COLO668 (cell line): ENCODE measurements around the gene TRIM72.
"Not testable (repeated sequence)": the region's sequence is repeated elsewhere in the genome, so short reads cannot be mapped to it uniquely, and the experiment has no call there.

Source experiments
- DNase-seq: peaks from one replicate; lab custom pipeline; 2025; ENCODE audit not compliant: unreplicated experiment; lab: John Stamatoyannopoulos, UW

Gene TRIM72

GRCh38 chr16:31214708-31215286, 878 bp downstream of the TRIM72 start:
- peak; percentile 83 for DNase-seq

GRCh38 chr16:31215287-31216162, 1.6 kb downstream of the TRIM72 start:
- DNase-seq = peak; percentile 78

GRCh38 chr16:31216422-31217135, 2.7 kb downstream of the TRIM72 start, which contains the start of gene PYDC1:
PYDC1 (minus strand) TSS chr16:31217135; CDS start chr16:31217028, 107 bp downstream.
- DNase-seq = no peak

- no peak for DNase-seq
Observed at GRCh38 chr16:31217136-31217530, 3.2 kb downstream of the TRIM72 start.

GRCh38 chr16:31219154-31219741, 5.3 kb downstream of the TRIM72 start:
- DNase-seq = no peak

GRCh38 chr16:31221357-31222160, 7.6 kb downstream of the TRIM72 start:
- DNase-seq = no peak

GRCh38 chr16:31223044-31223443, 9.1 kb downstream of the TRIM72 start:
- no peak for DNase-seq

GRCh38 chr16:31224092-31224955, 10.4 kb downstream of the TRIM72 start:
- no peak for DNase-seq

- DNase-seq = no peak
Observed at GRCh38 chr16:31225193-31225592, 11.3 kb downstream of the TRIM72 start.

- no peak for DNase-seq
Observed at GRCh38 chr16:31228206-31228605, 14.3 kb downstream of the TRIM72 start.

- no peak for DNase-seq
Observed at GRCh38 chr16:31229501-31229900, 15.6 kb downstream of the TRIM72 start.

- no peak for DNase-seq
Observed at GRCh38 chr16:31238041-31238440, 24.1 kb downstream of the TRIM72 start.

- DNase-seq = no peak
Observed at GRCh38 chr16:31242206-31242605, 28.3 kb downstream of the TRIM72 start.

GRCh38 chr16:31243734-31244670, 30.1 kb downstream of the TRIM72 start:
- DNase-seq = no peak

- DNase-seq = not testable (repeated sequence)
Observed at GRCh38 chr16:31245598-31245997, 31.7 kb downstream of the TRIM72 start.

GRCh38 chr16:31246296-31246695, 32.4 kb downstream of the TRIM72 start:
- DNase-seq = no peak

GRCh38 chr16:31248344-31248743, 34.4 kb downstream of the TRIM72 start:
- no peak for DNase-seq

GRCh38 chr16:31250782-31251384, 37.0 kb downstream of the TRIM72 start:
- no peak for DNase-seq
